SH-SY5Y (cell line): Measurements from ENCODE around the gene ASIC4.

ENCODE experiments used
- GATA2 ChIP-seq: IDR thresholded peaks from 2 replicates; pipeline ENCODE4 v1.6.1; 2011; ENCODE audit warnings: mild to moderate bottlenecking, low read depth, low read length
- GATA3 ChIP-seq: IDR thresholded peaks from 2 replicates; pipeline ENCODE4 v1.6.1; 2011; ENCODE audit warnings: low read depth, mild to moderate bottlenecking, low read length, moderate library complexity

DNA sequence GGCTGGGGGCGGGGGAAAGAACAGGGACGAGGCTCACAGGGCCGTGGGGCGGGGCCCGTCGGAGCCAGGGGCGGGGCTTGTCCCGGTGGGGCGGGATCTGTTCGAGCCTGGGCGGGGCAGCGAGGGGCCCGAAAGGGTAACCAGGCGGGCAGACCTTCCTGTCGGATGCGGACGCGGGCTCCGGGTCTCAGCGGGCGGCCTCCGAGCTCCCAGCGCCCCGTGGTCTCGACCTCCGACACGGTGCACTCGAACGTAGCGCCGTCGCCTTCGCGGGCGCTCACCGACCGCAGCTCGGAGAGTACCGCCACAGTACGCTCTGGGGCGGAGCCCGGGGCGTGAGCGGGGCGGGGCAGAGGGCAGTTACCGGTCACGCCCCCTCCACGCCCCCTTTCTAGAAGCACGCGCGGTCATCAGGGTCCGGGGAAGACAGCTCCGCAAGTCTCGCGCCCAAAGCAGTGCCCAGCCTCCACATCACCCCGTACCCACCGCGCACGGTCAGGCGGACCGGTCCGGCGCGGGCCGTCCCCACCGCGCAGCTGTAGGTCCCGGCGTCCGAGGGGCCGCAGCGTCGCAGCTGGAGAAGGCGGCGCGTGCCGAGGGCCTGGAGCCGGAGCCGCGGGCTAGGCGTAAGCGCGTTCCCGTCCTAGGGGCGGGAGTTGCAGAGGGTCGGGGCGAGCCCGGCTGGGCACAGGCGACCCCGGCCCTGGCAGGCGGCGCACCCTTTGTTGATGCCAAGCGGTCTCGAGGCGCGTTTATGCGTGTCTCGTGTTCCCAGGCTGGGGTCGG is 38.3 kb downstream of the ASIC4 start:
- no peak for TF ChIP-seq GATA2
- TF ChIP-seq GATA3: no peak
